Astrocyte (in vitro differentiated cells and primary cell): Measurements from ENCODE around the gene AUTS2. TPM values are rescaled to one million over a fixed set of nuclear protein-coding genes. Genes with fewer than 3 reads are reported as not detected.

Source experiments
- DNase-seq: peaks from one replicate; pipeline ENCODE4 v3.0.0-alpha.2; 2010; ENCODE audit warnings: low read depth
- FAIRE-seq: peaks from 2 replicates; lab custom pipeline; 2011; peaks lifted over from hg19 to GRCh38; lab: Jason Lieb, UNC
- H2AFZ ChIP-seq: 2 replicates; pipeline ENCODE4 v1.6.0; 2012; ENCODE audit warnings: low read depth, low read length, inconsistent platforms
- H3K27ac ChIP-seq: 2 replicates; pipeline ENCODE4 v1.5.1; 2011; ENCODE audit warnings: low read depth, low read length, inconsistent platforms
- H3K27me3 ChIP-seq: 2 replicates; pipeline ENCODE4 v1.6.0; 2011; ENCODE audit warnings: low read length, inconsistent platforms; ENCODE audit not compliant: insufficient read depth
- H3K36me3 ChIP-seq: 2 replicates; pipeline ENCODE4 v1.5.1; 2011; ENCODE audit warnings: low read length, inconsistent platforms; ENCODE audit not compliant: insufficient read depth
- H3K4me1 ChIP-seq: 2 replicates; pipeline ENCODE4 v1.5.1; 2011; ENCODE audit warnings: low read length, inconsistent platforms; ENCODE audit not compliant: insufficient read depth
- H3K4me2 ChIP-seq: 2 replicates; pipeline ENCODE4 v1.6.0; 2012; ENCODE audit warnings: low read length, inconsistent platforms
- H3K4me3 ChIP-seq: 2 replicates; pipeline ENCODE4 v1.5.1; 2011; ENCODE audit warnings: low read depth, mild to moderate bottlenecking, low read length, inconsistent platforms; ENCODE audit not compliant: insufficient read depth
- H3K79me2 ChIP-seq: 2 replicates; pipeline ENCODE4 v1.6.0; 2012; ENCODE audit warnings: mild to moderate bottlenecking, low read length, inconsistent platforms; ENCODE audit not compliant: insufficient read depth
- H3K9ac ChIP-seq: 2 replicates; pipeline ENCODE4 v1.6.0; 2012; ENCODE audit warnings: mild to moderate bottlenecking, low read length, inconsistent platforms
- H3K9me3 ChIP-seq: 2 replicates; pipeline ENCODE4 v1.5.1; 2012; ENCODE audit warnings: low read depth, mild to moderate bottlenecking, low read length, inconsistent platforms; ENCODE audit not compliant: insufficient read depth
- H4K20me1 ChIP-seq: 2 replicates; pipeline ENCODE4 v1.6.0; 2012; ENCODE audit warnings: low read length, inconsistent platforms; ENCODE audit not compliant: insufficient read depth
- H3K27ac Mint-ChIP-seq: one replicate; pipeline ENCODE4 v1.8.0; 2021; ENCODE audit warnings: mild to moderate bottlenecking, mixed read lengths; ENCODE audit not compliant: unreplicated experiment
- H3K27me3 Mint-ChIP-seq: one replicate; pipeline ENCODE4 v1.8.0; 2021; ENCODE audit warnings: low read depth, mixed read lengths; ENCODE audit not compliant: unreplicated experiment
- H3K36me3 Mint-ChIP-seq: one replicate; pipeline ENCODE4 v1.8.0; 2021; ENCODE audit warnings: low read depth, mixed read lengths; ENCODE audit not compliant: unreplicated experiment
- H3K4me1 Mint-ChIP-seq: one replicate; pipeline ENCODE4 v1.8.0; 2021; ENCODE audit warnings: low read depth, mixed read lengths; ENCODE audit not compliant: unreplicated experiment
- H3K4me3 Mint-ChIP-seq: one replicate; pipeline ENCODE4 v1.8.0; 2021; ENCODE audit warnings: mild to moderate bottlenecking, moderate library complexity, mixed read lengths; ENCODE audit not compliant: unreplicated experiment
- H3K9me3 Mint-ChIP-seq: one replicate; pipeline ENCODE4 v1.8.0; 2021; ENCODE audit warnings: mild to moderate bottlenecking, mixed read lengths; ENCODE audit not compliant: unreplicated experiment
- CTCF ChIP-seq: IDR thresholded peaks from 2 replicates; pipeline ENCODE4 v1.5.1; 2011; ENCODE audit warnings: low read depth, mild to moderate bottlenecking, inconsistent platforms, low read length, moderate library complexity; ENCODE audit not compliant: insufficient read depth
- EZH2 ChIP-seq: IDR thresholded peaks from 2 replicates; pipeline ENCODE4 v1.6.1; 2012; ENCODE audit warnings: mild to moderate bottlenecking, low read length, inconsistent platforms; ENCODE audit not compliant: insufficient read depth
- total RNA-seq: library from RNA; stranded (reverse); gene quantifications from 2 replicates; pipeline ENCODE4 v1.2.1, GENCODE V29; 2021

AUTS2 gene
- total RNA-seq, 1 donor from 2014 or later: 73.2 TPM

GRCh38 chr7:69903410-69903809, 305.1 kb downstream of the AUTS2 start:
- no peak for FAIRE-seq

GRCh38 chr7:69906283-69906995, 308.2 kb downstream of the AUTS2 start:
- Mint-ChIP-seq H3K4me3 (peak overlapping the region; percentile 52), H3K9me3 (peaks cover 2% of the 10 kb centered on the region), H3K36me3 (no peaks in the 10 kb centered on the region), H3K4me1 (peaks cover 33% of the 10 kb centered on the region), H3K27me3 (no peaks in the 10 kb centered on the region), H3K27ac (peak overlapping the region; percentile 55)
- H3K36me3 ChIP-seq: no peaks in the 10 kb centered on the region
- DNase-seq (peak; percentile 29), FAIRE-seq (no peak)
- H3K9me3 ChIP-seq: peaks cover 1% of the 10 kb centered on the region
- no peak overlapping the region for H3K27ac ChIP-seq
- H3K4me3 ChIP-seq: no peak overlapping the region
- no peaks in the 10 kb centered on the region for H3K79me2 ChIP-seq
- no peak overlapping the region for H3K4me2 ChIP-seq
- H4K20me1 ChIP-seq: peaks cover 27% of the 10 kb centered on the region
- H3K9ac ChIP-seq: no peak overlapping the region
- TF ChIP-seq EZH2: no peak
- no peak for TF ChIP-seq CTCF
- H3K27me3 ChIP-seq: no peaks in the 10 kb centered on the region
- no peak overlapping the region for H2AFZ ChIP-seq
- no peaks in the 10 kb centered on the region for H3K4me1 ChIP-seq

More at GRCh38 chr7:69903410-69903809, 305.1 kb downstream of the AUTS2 start:
- DNase-seq: peak; percentile 65
- no peaks in the 10 kb centered on the region for H3K9me3 Mint-ChIP-seq
- H3K9me3 ChIP-seq: no peaks in the 10 kb centered on the region
- H3K36me3 ChIP-seq: no peaks in the 10 kb centered on the region
- no peak overlapping the region for H3K4me3 ChIP-seq
- no peaks in the 10 kb centered on the region for H3K36me3 Mint-ChIP-seq
- peaks cover 34% of the 10 kb centered on the region for H3K4me1 Mint-ChIP-seq
- TF ChIP-seq EZH2: no peak
- TF ChIP-seq CTCF: no peak
- no peak overlapping the region for H3K9ac ChIP-seq
- H2AFZ ChIP-seq: no peak overlapping the region
- H4K20me1 ChIP-seq: peaks cover 24% of the 10 kb centered on the region
- no peaks in the 10 kb centered on the region for H3K27me3 ChIP-seq
- no peak overlapping the region for H3K4me2 ChIP-seq
- H3K27ac Mint-ChIP-seq: no peak overlapping the region
- no peak overlapping the region for H3K27ac ChIP-seq
- no peak overlapping the region for H3K4me3 Mint-ChIP-seq
- no peaks in the 10 kb centered on the region for H3K27me3 Mint-ChIP-seq
- no peaks in the 10 kb centered on the region for H3K79me2 ChIP-seq
- H3K4me1 ChIP-seq: no peaks in the 10 kb centered on the region

- H3K36me3 Mint-ChIP-seq: peaks cover 3% of the 10 kb centered on the region
- no peaks in the 10 kb centered on the region for H3K27me3 Mint-ChIP-seq
- FAIRE-seq (no peak), DNase-seq (no peak)
- Histone ChIP-seq H3K27me3 (no peaks in the 10 kb centered on the region), H3K4me3 (no peak overlapping the region), H3K4me1 (no peaks in the 10 kb centered on the region), H3K36me3 (no peaks in the 10 kb centered on the region), H3K9me3 (peaks cover 4% of the 10 kb centered on the region), H3K9ac (no peak overlapping the region), H4K20me1 (peaks cover 27% of the 10 kb centered on the region), H3K4me2 (no peak overlapping the region), H2AFZ (no peak overlapping the region), H3K27ac (no peak overlapping the region), H3K79me2 (no peaks in the 10 kb centered on the region)
- H3K27ac Mint-ChIP-seq: no peak overlapping the region
- H3K4me1 Mint-ChIP-seq: peaks cover 36% of the 10 kb centered on the region
- no peak for TF ChIP-seq CTCF
- TF ChIP-seq EZH2: no peak
- peaks cover 2% of the 10 kb centered on the region for H3K9me3 Mint-ChIP-seq
- no peak overlapping the region for H3K4me3 Mint-ChIP-seq
Observed at GRCh38 chr7:69907720-69908119, 309.4 kb downstream of the AUTS2 start.
